Endothelial cell of umbilical vein (primary cell): Measurements from ENCODE around the gene PAK5. TPM values are rescaled to one million over a fixed set of nuclear protein-coding genes. Genes with fewer than 3 reads are reported as not detected.

Experiments
- BruUV-seq: library from RNA; stranded (reverse); fragments of 400-500 nt; replicated peaks from 2 replicates; lab custom pipeline; 2021; lab: Mats Ljungman, UMichigan
- CTCF ChIA-PET: fragments of 300-600, 350-600 bp; sonication (Branson Sonifier 250); formaldehyde crosslinking; loops from one replicate; lab custom pipeline; 2021; ENCODE audit warnings: antibody characterized with exemption, inconsistent platforms; lab: Charles Lee
- POLR2A ChIA-PET: fragments of 300-600, 350-600 bp; sonication (Branson Sonifier 250); formaldehyde crosslinking; loops from one replicate; lab custom pipeline; 2021; ENCODE audit warnings: antibody characterized with exemption, inconsistent platforms; lab: Charles Lee
- DNase-seq: peaks from one replicate; pipeline ENCODE4 v3.0.0-alpha.2; 2011; ENCODE audit warnings: low read depth, low spot score
- FAIRE-seq: peaks from 2 replicates; lab custom pipeline; 2011; peaks lifted over from hg19 to GRCh38; lab: Jason Lieb, UNC
- H2AFZ ChIP-seq: 2 replicates; pipeline ENCODE4 v1.6.0; 2012; ENCODE audit warnings: low read depth, low read length, control low read depth, inconsistent platforms
- H3K27ac ChIP-seq: 2 replicates; pipeline ENCODE4 v1.5.1; 2011; ENCODE audit warnings: low read depth, mild to moderate bottlenecking, control low read depth, low read length, moderate library complexity; ENCODE audit not compliant: insufficient read depth
- H3K27me3 ChIP-seq, 2 experiments: 2 replicates each; pipeline versions ENCODE4 v1.6.0 to v1.6.1; 2011; ENCODE audit warnings: low read length in 2 of 2, mixed read lengths in 1 of 2; ENCODE audit not compliant: control insufficient read depth in 2 of 2, insufficient read depth in 2 of 2
- H3K36me3 ChIP-seq, 2 experiments: 2 replicates in 1 of 2; 3 replicates in 1 of 2; pipeline ENCODE4 v1.5.1; 2011; ENCODE audit warnings: low read length in 2 of 2, mild to moderate bottlenecking in 1 of 2, moderate library complexity in 1 of 2; ENCODE audit not compliant: control insufficient read depth in 2 of 2, insufficient read depth in 2 of 2; ENCODE audit errors: extremely low read depth in 1 of 2
- H3K4me1 ChIP-seq: 3 replicates; pipeline ENCODE4 v1.5.1; 2011; ENCODE audit warnings: mild to moderate bottlenecking, low read length; ENCODE audit not compliant: control insufficient read depth, insufficient read depth; ENCODE audit errors: extremely low read depth
- H3K4me2 ChIP-seq: 2 replicates; pipeline ENCODE4 v1.6.1; 2011; ENCODE audit warnings: low read length, control low read depth, mixed read lengths; ENCODE audit not compliant: insufficient read depth
- H3K4me3 ChIP-seq, 3 experiments: fragments of 200-600 bp in 1 of 3; sonication (generic), shearing (Covaris generic) in 1 of 3; replicated peaks in 1 of 3; 2 replicates each; pipeline ENCODE4 v1.5.1; 2011 to 2016; ENCODE audit warnings: control low read depth in 3 of 3, low read length in 3 of 3, mild to moderate bottlenecking in 2 of 3, inconsistent platforms in 1 of 3, low read depth in 1 of 3, moderate library complexity in 1 of 3; ENCODE audit not compliant: insufficient read depth in 1 of 3
- H3K79me2 ChIP-seq: 2 replicates; pipeline ENCODE4 v1.6.0; 2012; ENCODE audit warnings: low read length, inconsistent platforms; ENCODE audit not compliant: control insufficient read depth, insufficient read depth
- H3K9ac ChIP-seq: replicated peaks from 2 replicates; pipeline ENCODE3; 2011; ENCODE audit warnings: low read length, control low read depth; ENCODE audit not compliant: insufficient read depth; ENCODE audit errors: extremely low read depth
- H3K9me1 ChIP-seq: replicated peaks from 3 replicates; pipeline ENCODE4 v1.6.0; 2011; ENCODE audit warnings: mild to moderate bottlenecking, low read length; ENCODE audit not compliant: control insufficient read depth, insufficient read depth; ENCODE audit errors: extremely low read depth
- H3K9me3 ChIP-seq: replicated peaks from 2 replicates; pipeline ENCODE4 v1.5.1; 2012; ENCODE audit warnings: low read length, inconsistent platforms; ENCODE audit not compliant: control insufficient read depth, insufficient read depth
- H4K20me1 ChIP-seq: replicated peaks from 2 replicates; pipeline ENCODE3; 2011; ENCODE audit warnings: mild to moderate bottlenecking, low read length; ENCODE audit not compliant: control insufficient read depth, insufficient read depth; ENCODE audit errors: extremely low read depth
- CTCF ChIP-seq, 2 donors: IDR thresholded peaks; 1 replicate in 1 of 2; 2 replicates in 1 of 2; pipeline ENCODE4 v1.5.1; 2011; ENCODE audit warnings: low read length in 2 of 2, mild to moderate bottlenecking in 2 of 2, moderate library complexity in 2 of 2, control low read depth in 1 of 2, inconsistent platforms in 1 of 2, low read depth in 1 of 2; ENCODE audit not compliant: insufficient read depth in 1 of 2; ENCODE audit errors: extremely low read depth in 1 of 2
- EZH2 ChIP-seq: IDR thresholded peaks from 2 replicates; pipeline ENCODE4 v1.6.1; 2012; ENCODE audit warnings: borderline replicate concordance, low read depth, mild to moderate bottlenecking, moderate library complexity, low read length, inconsistent platforms; ENCODE audit not compliant: severe bottlenecking
- MAX ChIP-seq: IDR thresholded peaks from 2 replicates; pipeline ENCODE4 v1.6.1; 2011; ENCODE audit not compliant: insufficient read depth, insufficient read length
- MYC ChIP-seq: IDR thresholded peaks from one replicate; pipeline ENCODE4 v1.6.1; 2011; ENCODE audit warnings: mild to moderate bottlenecking, low read depth, low read length
- POLR2A ChIP-seq: IDR thresholded peaks from 2 replicates; pipeline ENCODE4 v1.6.1; 2012; ENCODE audit warnings: low read depth, mild to moderate bottlenecking, control low read depth, low read length
- dilution Hi-C: fragments of 300-500 bp; cut with MboI; formaldehyde crosslinking; loops from one replicate; pipeline ENCODE4 v1.15.0; 2019; ENCODE audit warnings: low sequenced_read_pairs; ENCODE audit not compliant: extremely low pct_ligation_motif_present
- intact Hi-C: fragments of 100-400 bp; cut with micrococcal nuclease; formaldehyde crosslinking; loops from one replicate; pipeline ENCODE4 v1.10.0; 2022
- polyA plus RNA-seq, 4 experiments: library from polyadenylated mRNA; depleted of rRNA in 3 of 4; stranded (reverse) in 3 of 4; unstranded in 1 of 4; fragments of >200 nt; gene quantifications; 2 replicates each; pipeline versions ENCODE4 v1.2.1 to v1.2.3, GENCODE V29; 2011 to 2012; ENCODE audit warnings: missing spikeins in 1 of 4
- total RNA-seq: library from RNA; stranded (reverse); gene quantifications from 2 replicates; pipeline ENCODE4 v1.2.3, GENCODE V29; 2021

PAK5 gene
- total and polyA plus RNA-seq, 2 donors (not counting 3 experiments of a cell fraction or from before 2014, with no cell fraction given) = not detected

- Histone ChIP-seq H3K4me2 (peak overlapping the region; percentile 43), H3K9me3 (no peaks in the 10 kb centered on the region), H3K27ac (no peak overlapping the region), H3K36me3 (no peaks in the 10 kb centered on the region), H3K9me1 (no peaks in the 10 kb centered on the region), H4K20me1 (no peaks in the 10 kb centered on the region), H3K4me1 (peaks cover 5% of the 10 kb centered on the region), H3K27me3 (peaks cover 55 to 85% of the 10 kb centered on the region in 2 experiments), H3K4me3 (no peak overlapping the region), H2AFZ (no peak overlapping the region), H3K9ac (no peak overlapping the region), H3K79me2 (no peaks in the 10 kb centered on the region)
- DNase-seq = peak; percentile 6
- ChIA-PET POLR2A (no interaction called here), CTCF (interaction anchor here (2.4 kb wide), 1 partner anchor 11 kb away, joined by 8 read pairs; no protein-coding TSS in a partner anchor)
- intact Hi-C loops (no loop called here), dilution Hi-C loops (no loop called here)
- no TSS peak for BruUV-seq
- peak; percentile 33 for FAIRE-seq
- TF ChIP-seq EZH2 (peak; percentile 40), POLR2A (no peak)
These were observed 322.5 kb downstream of the PAK5 start for GRCh38 chr20:9516234-9516871.

- H4K20me1 ChIP-seq = no peaks in the 10 kb centered on the region
- no peaks in the 10 kb centered on the region for H3K79me2 ChIP-seq
- no peaks in the 10 kb centered on the region for H3K9me3 ChIP-seq
- no peaks in the 10 kb centered on the region for H3K9me1 ChIP-seq
- H3K4me1 ChIP-seq = peaks cover 5% of the 10 kb centered on the region
- intact Hi-C loops (no loop called here), dilution Hi-C loops (no loop called here)
- no peak overlapping the region for H3K27ac ChIP-seq
- no peak overlapping the region for H3K9ac ChIP-seq
- ChIA-PET POLR2A (no interaction called here), CTCF (interaction anchor here (2.4 kb wide), 1 partner anchor 12 kb away, joined by 8 read pairs; no protein-coding TSS in a partner anchor)
- peaks cover 56 to 89% of the 10 kb centered on the region in 2 experiments for H3K27me3 ChIP-seq
- no peaks in the 10 kb centered on the region for H3K36me3 ChIP-seq
- DNase-seq = no peak
- no peak overlapping the region for H2AFZ ChIP-seq
- H3K4me2 ChIP-seq = no peak overlapping the region
- BruUV-seq = no TSS peak
- H3K4me3 ChIP-seq = no peak overlapping the region
- no peak for FAIRE-seq
- TF ChIP-seq EZH2 (peak; percentile 76), CTCF (IDR thresholded peaks at IDR 0.05; ENCODE audit: extremely low read depth in 1 of 2, insufficient read depth in 1 of 2, low read depth in 1 of 2, low read length in 2 of 2) (no peak), MAX (no peak), MYC (no peak)
These were observed 323.1 kb downstream of the PAK5 start for GRCh38 chr20:9515741-9516233.
